Measurements from ENCODE around the gene RCOR2.
A peak's percentile ranks its signal among the peaks of the same experiment; 100 is the strongest.
"Not testable (repeated sequence)": the region's sequence is repeated elsewhere in the genome, so short reads cannot be mapped to it uniquely, and the experiment has no call there.

Gene RCOR2

GRCh38 chr11:63876616-63877015 lies 40.3 kb downstream of the RCOR2 start:
- no peak for DNase-seq

- no peak for DNase-seq
These were observed 41.4 kb downstream of the RCOR2 start for GRCh38 chr11:63875506-63876065.

GRCh38 chr11:63874511-63874910 lies 42.5 kb downstream of the RCOR2 start:
- no peak for DNase-seq

GRCh38 chr11:63873311-63873710 lies 43.7 kb downstream of the RCOR2 start:
- peak; percentile 21 for DNase-seq

GRCh38 chr11:63872800-63873197 lies 44.2 kb downstream of the RCOR2 start:
- DNase-seq = no peak

GRCh38 chr11:63871962-63872799 lies 44.8 kb downstream of the RCOR2 start:
- DNase-seq = peak; percentile 99

GRCh38 chr11:63870351-63871140 lies 46.4 kb downstream of the RCOR2 start:
- DNase-seq = peak; percentile 51

GRCh38 chr11:63869683-63870082 lies 47.3 kb downstream of the RCOR2 start:
- DNase-seq = no peak

- no peak for DNase-seq
These were observed 47.8 kb downstream of the RCOR2 start for GRCh38 chr11:63869171-63869591.

- DNase-seq = no peak
These were observed 48.4 kb downstream of the RCOR2 start for GRCh38 chr11:63868399-63869064.

GRCh38 chr11:63867511-63867910 lies 49.5 kb downstream of the RCOR2 start:
- DNase-seq = no peak

- DNase-seq = peak; percentile 67
These were observed 50.8 kb downstream of the RCOR2 start for GRCh38 chr11:63866211-63866610.

- not testable (repeated sequence) for DNase-seq
These were observed 53.3 kb downstream of the RCOR2 start for GRCh38 chr11:63863620-63864019.

GRCh38 chr11:63862923-63863322 lies 54.0 kb downstream of the RCOR2 start:
- no peak for DNase-seq

Measured in inflammatory macrophage treated with lipopolysaccharide for 4 hours (primary cell).